Measurements from ENCODE around the gene GPX7. TPM values are rescaled to one million over a fixed set of nuclear protein-coding genes. Genes with fewer than 3 reads are reported as not detected.
A peak's percentile ranks its signal among the peaks of the same experiment; 100 is the strongest.
"Not testable (repeated sequence)": the region's sequence is repeated elsewhere in the genome, so short reads cannot be mapped to it uniquely, and the experiment has no call there.

Gene GPX7
- total and polyA plus RNA-seq, 7 donors, result 2.5 to 49.3 (median 17.0) TPM

- peaks cover 0 to 13% (median 7%) of the 10 kb centered on the region in 4 donors for H3K4me1 ChIP-seq
- H3K27me3 ChIP-seq, result no peaks in the 10 kb centered on the region
- peak overlapping the region in 3 of 4 donors; percentile 30 to 63 (median 43) for H3K27ac ChIP-seq
- no peak overlapping the region for H3K4me3 ChIP-seq
- no peaks in the 10 kb centered on the region for H3K9me3 ChIP-seq
- WGBS, 2 donors, result 68 to 86% methylated on average over 2 of the region's 2 CpGs
- no peak for DNase-seq
- no peaks in the 10 kb centered on the region for H3K36me3 ChIP-seq
- intact Hi-C loops (cut with DNase I), result no loop called here
- no peak for TF ChIP-seq POLR2A (IDR thresholded peaks at IDR 0.05)
- TF ChIP-seq EP300 (IDR thresholded peaks at IDR 0.05), result peak in 1 of 4 donors; percentile 43
- TF ChIP-seq POLR2AphosphoS5 (IDR thresholded peaks at IDR 0.05), result peak in 3 of 4 donors; percentile 23 to 54 (median 37)
Measured at GRCh38 chr1:52574594-52574993, 27.6 kb upstream of the GPX7 start.

DNA sequence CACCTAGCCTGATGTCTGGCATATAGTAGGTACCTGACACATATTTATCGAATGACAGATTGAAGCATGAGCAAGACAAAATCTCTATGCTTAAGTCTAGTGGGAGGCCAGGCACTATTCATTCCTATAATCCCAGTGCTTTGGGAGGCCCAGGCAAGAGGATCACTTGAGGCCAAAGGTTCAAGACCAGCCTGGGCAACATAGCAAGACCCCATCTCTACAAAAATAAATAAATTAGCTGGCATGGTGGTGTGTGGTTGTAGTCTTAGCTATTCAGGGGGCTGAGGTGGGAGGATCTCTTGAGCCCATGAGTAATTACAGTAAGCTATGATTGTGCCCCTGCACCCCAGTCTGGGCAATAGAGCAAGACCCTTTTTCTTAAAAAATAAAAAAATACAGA lies 26.1 kb upstream of the GPX7 start:
- H3K9me3 ChIP-seq, result no peaks in the 10 kb centered on the region
- peaks cover 0 to 13% (median 7%) of the 10 kb centered on the region in 4 donors for H3K4me1 ChIP-seq
- no peaks in the 10 kb centered on the region for H3K36me3 ChIP-seq
- intact Hi-C loops (cut with DNase I), result no loop called here
- no peak overlapping the region for H3K4me3 ChIP-seq
- 98 to 100% methylated on average over 1 of the region's 1 CpG for WGBS, 2 donors
- no peak overlapping the region for H3K27ac ChIP-seq
- no peak for DNase-seq
- H3K27me3 ChIP-seq, result no peaks in the 10 kb centered on the region
- TF ChIP-seq CTCF (IDR thresholded peaks at IDR 0.05), result no peak
- no peak for TF ChIP-seq POLR2A (IDR thresholded peaks at IDR 0.05)
- no peak for TF ChIP-seq POLR2AphosphoS5 (IDR thresholded peaks at IDR 0.05)
- TF ChIP-seq EP300 (IDR thresholded peaks at IDR 0.05), result no peak

GRCh38 chr1:52578066-52578465 lies 24.1 kb upstream of the GPX7 start:
- H3K4me3 ChIP-seq; H3K9me3 ChIP-seq; H3K27ac ChIP-seq; H3K36me3 ChIP-seq; intact Hi-C loops (cut with DNase I); H3K27me3 ChIP-seq; DNase-seq: not testable (repeated sequence)
- 93 to 96% methylated on average over 3 of the region's 3 CpGs for WGBS, 2 donors
- H3K4me1 ChIP-seq, result peaks cover 0 to 13% (median 7%) of the 10 kb centered on the region in 4 donors

DNA sequence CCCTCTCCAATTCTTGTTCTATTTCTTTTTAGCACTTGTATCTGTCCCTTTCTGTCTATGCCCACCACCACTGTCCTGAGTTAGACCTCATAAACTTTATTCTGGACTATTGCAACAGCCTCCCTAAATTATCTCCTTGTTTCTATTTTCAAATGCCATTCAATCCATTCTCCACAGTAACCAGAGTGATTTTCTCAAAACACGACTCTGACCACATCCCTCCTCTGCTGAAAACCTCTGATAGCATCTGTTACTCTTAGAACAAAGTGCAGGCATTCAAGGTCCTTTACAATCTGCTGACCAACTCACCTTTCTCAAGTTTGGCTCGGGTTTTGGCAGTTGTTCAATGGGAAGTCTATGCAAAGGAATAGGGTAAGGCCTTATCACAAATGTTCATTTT lies 22.8 kb upstream of the GPX7 start:
- Histone ChIP-seq H3K4me3 (no peak overlapping the region), H3K27me3 (no peaks in the 10 kb centered on the region), H3K36me3 (no peaks in the 10 kb centered on the region), H3K27ac (no peak overlapping the region), H3K4me1 (peaks cover 0 to 7% (median 5%) of the 10 kb centered on the region in 4 donors), H3K9me3 (no peaks in the 10 kb centered on the region)
- DNase-seq, result no peak
- 39% methylated on average over 2 of the region's 2 CpGs for WGBS, 2 donors
- no peak for TF ChIP-seq CTCF (IDR thresholded peaks at IDR 0.05)
- no peak for TF ChIP-seq POLR2AphosphoS5 (IDR thresholded peaks at IDR 0.05)
- TF ChIP-seq EP300 (IDR thresholded peaks at IDR 0.05), result no peak
- no peak for TF ChIP-seq POLR2A (IDR thresholded peaks at IDR 0.05)
- intact Hi-C loops (cut with DNase I), result no loop called here

GRCh38 chr1:52580283-52580682 lies 21.9 kb upstream of the GPX7 start:
- Histone ChIP-seq H3K9me3 (no peaks in the 10 kb centered on the region), H3K27me3 (no peaks in the 10 kb centered on the region), H3K4me3 (no peak overlapping the region), H3K36me3 (no peaks in the 10 kb centered on the region), H3K4me1 (no peaks in the 10 kb centered on the region), H3K27ac (no peak overlapping the region)
- intact Hi-C loops (cut with DNase I), result no loop called here
- 88 to 93% methylated on average over 3 of the region's 3 CpGs for WGBS, 2 donors
- no peak for DNase-seq
- TF ChIP-seq CTCF (IDR thresholded peaks at IDR 0.05) (no peak), EP300 (IDR thresholded peaks at IDR 0.05) (no peak), POLR2A (IDR thresholded peaks at IDR 0.05) (no peak), POLR2AphosphoS5 (IDR thresholded peaks at IDR 0.05) (no peak)

GRCh38 chr1:52582116-52582696 lies 20.0 kb upstream of the GPX7 start:
- WGBS, 2 donors, result 89 to 94% methylated on average over 10 of the region's 10 CpGs
- intact Hi-C loops (cut with DNase I), result no loop called here
- TF ChIP-seq CTCF (IDR thresholded peaks at IDR 0.05) (no peak), POLR2A (IDR thresholded peaks at IDR 0.05) (no peak), POLR2AphosphoS5 (IDR thresholded peaks at IDR 0.05) (no peak), EP300 (IDR thresholded peaks at IDR 0.05) (no peak)

More at GRCh38 chr1:52582116-52582696, 20.0 kb upstream of the GPX7 start:
- DNase-seq, result no peak
- H3K36me3 ChIP-seq, result no peaks in the 10 kb centered on the region
- H3K4me1 ChIP-seq, result no peaks in the 10 kb centered on the region
- no peaks in the 10 kb centered on the region for H3K27me3 ChIP-seq
- no peaks in the 10 kb centered on the region for H3K9me3 ChIP-seq
- no peak overlapping the region for H3K27ac ChIP-seq
- H3K4me3 ChIP-seq, result no peak overlapping the region

Measured in sigmoid colon (tissue), 7 donors.